Stimulated activated CD8-positive, alpha-beta memory T cell treated with anti-CD3 and anti-CD28 coated beads, Interleukin-7, amount 100 ng/mL, for 1 hour (primary cell): Measurements from ENCODE around the gene DHX15.

Experiments used
- DNase-seq, 2 donors: peaks; one replicate each; pipeline ENCODE4 v3.0.0-alpha.2; 2020; ENCODE audit warnings: low read depth in 2 of 2

The DHX15 gene

GRCh38 chr4:24482871-24483270 is 101.5 kb downstream of the DHX15 start:
- DNase-seq = no peak

- no peak for DNase-seq
Measured at GRCh38 chr4:24477919-24478318, 106.4 kb downstream of the DHX15 start.
